Measurements from ENCODE around the gene MRPL50. TPM values are rescaled to one million over a fixed set of nuclear protein-coding genes. Genes with fewer than 3 reads are reported as not detected.

Gene MRPL50
- total RNA-seq, 3 donors from 2014 or later = 9.4 to 21.2 (median 14.7) TPM

DNA sequence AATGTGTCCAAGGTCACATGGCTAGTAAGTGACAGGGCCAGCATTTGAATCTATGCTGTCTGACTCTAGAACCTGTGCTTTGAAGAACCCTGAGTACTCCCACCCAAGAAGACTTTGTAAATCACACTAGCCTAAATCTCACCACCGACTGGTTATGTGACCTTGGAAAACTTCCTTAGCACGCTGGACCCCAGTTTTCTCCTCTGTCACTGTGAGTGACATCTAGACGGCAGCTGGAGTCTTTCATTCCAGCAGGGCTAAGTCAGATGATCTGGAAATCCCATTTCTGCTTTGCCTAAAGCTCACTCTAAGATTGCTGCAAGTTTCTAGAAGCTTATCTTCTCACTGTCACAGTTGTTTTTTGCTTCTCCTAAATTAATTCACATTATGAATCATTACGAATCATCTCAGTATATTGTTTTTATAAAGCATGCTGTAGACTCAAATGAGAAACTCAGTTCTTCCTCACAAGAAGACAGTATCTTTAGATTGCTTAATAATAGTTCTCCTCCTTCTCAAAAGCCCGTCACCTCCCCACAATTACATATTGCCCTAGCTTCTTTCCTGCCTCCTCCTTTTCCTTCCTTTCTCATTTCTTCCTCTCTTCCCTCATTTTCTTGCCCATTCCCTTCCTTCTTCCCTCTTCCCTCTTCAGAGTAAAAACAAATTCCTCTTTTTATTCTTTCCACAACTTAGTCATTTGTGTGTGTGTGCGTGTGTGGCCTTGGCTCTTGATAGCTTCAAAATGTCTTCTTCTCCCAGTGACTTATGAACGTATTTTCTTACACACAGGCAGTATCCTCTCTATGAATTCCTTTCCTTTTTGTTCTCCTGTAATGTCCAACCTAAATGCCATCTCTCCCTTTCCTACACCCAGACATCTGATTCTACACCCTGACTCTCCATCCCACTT, 20.4 kb upstream of the MRPL50 start:
- Histone ChIP-seq H3K4me3 (no peak overlapping the region), H3K27me3 (no peaks in the 10 kb centered on the region), H3K9me3 (peaks cover 17 to 70% of the 10 kb centered on the region in 2 donors), H3K4me1 (no peaks in the 10 kb centered on the region), H3K27ac (no peak overlapping the region), H3K36me3 (no peaks in the 10 kb centered on the region)
- TF ChIP-seq, protein P1, sequence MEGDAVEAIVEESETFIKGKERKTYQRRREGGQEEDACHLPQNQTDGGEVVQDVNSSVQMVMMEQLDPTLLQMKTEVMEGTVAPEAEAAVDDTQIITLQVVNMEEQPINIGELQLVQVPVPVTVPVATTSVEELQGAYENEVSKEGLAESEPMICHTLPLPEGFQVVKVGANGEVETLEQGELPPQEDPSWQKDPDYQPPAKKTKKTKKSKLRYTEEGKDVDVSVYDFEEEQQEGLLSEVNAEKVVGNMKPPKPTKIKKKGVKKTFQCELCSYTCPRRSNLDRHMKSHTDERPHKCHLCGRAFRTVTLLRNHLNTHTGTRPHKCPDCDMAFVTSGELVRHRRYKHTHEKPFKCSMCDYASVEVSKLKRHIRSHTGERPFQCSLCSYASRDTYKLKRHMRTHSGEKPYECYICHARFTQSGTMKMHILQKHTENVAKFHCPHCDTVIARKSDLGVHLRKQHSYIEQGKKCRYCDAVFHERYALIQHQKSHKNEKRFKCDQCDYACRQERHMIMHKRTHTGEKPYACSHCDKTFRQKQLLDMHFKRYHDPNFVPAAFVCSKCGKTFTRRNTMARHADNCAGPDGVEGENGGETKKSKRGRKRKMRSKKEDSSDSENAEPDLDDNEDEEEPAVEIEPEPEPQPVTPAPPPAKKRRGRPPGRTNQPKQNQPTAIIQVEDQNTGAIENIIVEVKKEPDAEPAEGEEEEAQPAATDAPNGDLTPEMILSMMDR (IDR thresholded peaks at IDR 0.05) = no peak
- TF ChIP-seq POLR2AphosphoS5 (IDR thresholded peaks at IDR 0.05) (no peak), POLR2A (IDR thresholded peaks at IDR 0.05) (no peak)
- no peak for DNase-seq (ENCODE audit: low spot score in 2 of 2)
- intact Hi-C loops (cut with DNase I; ENCODE audit: low total_unique reads) = no loop called here

DNA sequence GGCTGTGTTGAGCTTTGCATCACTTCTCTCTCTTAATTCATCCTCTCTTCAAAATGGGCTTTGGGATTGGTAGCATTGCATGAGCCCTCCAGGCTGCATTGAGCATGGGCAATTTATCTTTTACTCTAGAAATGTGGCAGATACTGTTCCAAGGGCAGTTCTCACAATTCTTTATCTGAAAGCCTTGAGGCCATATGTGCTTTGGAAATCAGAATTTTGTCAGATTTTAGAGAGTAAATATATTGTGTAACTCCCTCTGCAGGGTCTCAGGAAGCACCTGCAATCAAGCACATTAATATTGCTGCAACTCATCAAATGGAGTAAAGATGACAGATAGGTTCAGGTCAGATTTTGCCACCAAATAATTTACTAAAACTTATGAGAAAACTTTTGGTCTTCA, 19.6 kb upstream of the MRPL50 start:
- no peaks in the 10 kb centered on the region for H3K36me3 ChIP-seq
- TF ChIP-seq POLR2A (IDR thresholded peaks at IDR 0.05) (no peak), POLR2AphosphoS5 (IDR thresholded peaks at IDR 0.05) (no peak)
- TF ChIP-seq, protein P1 (IDR thresholded peaks at IDR 0.05) = no peak
- H3K27ac ChIP-seq = no peak overlapping the region
- intact Hi-C loops (cut with DNase I; ENCODE audit: low total_unique reads) = no loop called here
- no peaks in the 10 kb centered on the region for H3K4me1 ChIP-seq
- H3K9me3 ChIP-seq = peaks cover 21 to 78% of the 10 kb centered on the region in 2 donors
- H3K4me3 ChIP-seq = no peak overlapping the region
- H3K27me3 ChIP-seq = no peaks in the 10 kb centered on the region
- DNase-seq (ENCODE audit: low spot score in 2 of 2) = no peak

DNA sequence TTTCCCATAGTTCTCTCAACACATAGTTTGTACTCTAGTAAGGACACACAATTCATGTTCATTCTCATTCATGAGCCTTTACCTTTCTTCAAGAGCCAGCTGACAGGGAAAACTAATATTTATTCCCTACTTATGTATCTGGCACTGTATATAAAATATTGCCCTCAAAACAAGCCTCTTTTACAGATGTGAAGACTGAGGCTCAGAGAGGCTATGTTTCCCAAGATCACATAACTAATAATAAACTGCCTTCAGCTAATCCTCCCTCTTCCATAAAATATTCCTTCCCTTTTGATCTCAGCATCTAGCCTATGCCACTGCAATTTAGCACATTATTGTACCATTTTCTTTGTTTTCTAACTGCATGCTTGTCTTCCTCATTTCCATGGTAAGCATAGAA, 19.0 kb upstream of the MRPL50 start:
- Histone ChIP-seq H3K9me3 (peaks cover 25 to 84% of the 10 kb centered on the region in 2 donors), H3K27me3 (no peaks in the 10 kb centered on the region), H3K36me3 (no peaks in the 10 kb centered on the region)

DNA sequence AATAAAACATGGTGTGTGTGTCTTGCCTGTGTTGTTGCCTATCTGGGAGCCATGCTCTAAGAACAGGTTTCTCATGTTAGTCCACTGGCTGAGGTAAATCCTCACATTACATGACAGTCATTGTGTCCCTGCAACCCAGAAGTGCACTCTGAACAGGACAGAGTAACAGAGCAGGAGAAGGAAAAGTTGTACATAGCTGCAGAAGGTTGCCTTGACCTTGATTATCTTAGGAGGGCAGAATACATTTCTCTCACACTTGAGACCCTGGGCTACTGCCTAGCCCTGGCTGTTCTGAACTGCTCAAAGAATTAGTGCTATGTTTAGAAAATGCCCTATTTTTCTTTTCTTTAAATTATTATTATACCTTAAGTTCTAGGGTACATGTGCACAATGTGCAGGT, 17.2 kb upstream of the MRPL50 start:
- DNase-seq (ENCODE audit: low spot score in 2 of 2) = no peak
- intact Hi-C loops (cut with DNase I; ENCODE audit: low total_unique reads) = no loop called here
- no peaks in the 10 kb centered on the region for H3K36me3 ChIP-seq
- TF ChIP-seq POLR2AphosphoS5 (IDR thresholded peaks at IDR 0.05) (no peak), POLR2A (IDR thresholded peaks at IDR 0.05) (no peak)
- TF ChIP-seq, protein P1 (IDR thresholded peaks at IDR 0.05) = no peak
- H3K27ac ChIP-seq = no peak overlapping the region
- H3K4me1 ChIP-seq = no peaks in the 10 kb centered on the region
- H3K9me3 ChIP-seq = peaks cover 38 to 96% of the 10 kb centered on the region in 2 donors
- no peaks in the 10 kb centered on the region for H3K27me3 ChIP-seq
- H3K4me3 ChIP-seq = no peak overlapping the region

More for the DNA sequence above, 19.0 kb upstream of the MRPL50 start:
- no peak overlapping the region for H3K27ac ChIP-seq
- no peak for DNase-seq (ENCODE audit: low spot score in 2 of 2)
- intact Hi-C loops (cut with DNase I; ENCODE audit: low total_unique reads) = no loop called here
- no peak for TF ChIP-seq POLR2AphosphoS5 (IDR thresholded peaks at IDR 0.05)
- TF ChIP-seq POLR2A (IDR thresholded peaks at IDR 0.05) = no peak
- TF ChIP-seq, protein P1 (IDR thresholded peaks at IDR 0.05) = no peak
- H3K4me3 ChIP-seq = no peak overlapping the region
- H3K4me1 ChIP-seq = no peaks in the 10 kb centered on the region

DNA sequence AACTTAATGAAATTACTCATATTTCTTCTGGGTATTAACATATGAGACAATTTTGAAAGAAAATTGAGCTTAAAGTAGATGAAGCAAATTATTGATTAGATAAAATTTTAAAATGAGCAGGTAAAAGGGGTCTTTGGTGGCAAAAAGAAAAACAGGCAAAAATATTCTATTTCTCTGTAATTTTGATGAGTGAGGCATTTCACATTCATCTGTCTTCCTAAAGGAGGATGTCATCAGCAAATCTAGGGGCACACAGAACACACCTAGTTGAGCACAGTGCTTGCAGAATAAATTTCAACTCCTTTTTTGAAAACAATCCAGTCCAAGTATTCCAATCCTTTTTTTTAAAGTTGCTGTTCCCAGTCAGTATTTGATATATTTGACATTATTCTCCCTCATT, 16.4 kb upstream of the MRPL50 start:
- H3K9me3 ChIP-seq = peaks cover 45 to 96% of the 10 kb centered on the region in 2 donors

More for the DNA sequence above, 16.4 kb upstream of the MRPL50 start:
- Histone ChIP-seq H3K4me3 (no peak overlapping the region), H3K4me1 (no peaks in the 10 kb centered on the region), H3K27ac (no peak overlapping the region), H3K27me3 (no peaks in the 10 kb centered on the region), H3K36me3 (no peaks in the 10 kb centered on the region)
- intact Hi-C loops (cut with DNase I; ENCODE audit: low total_unique reads) = no loop called here
- DNase-seq (ENCODE audit: low spot score in 2 of 2) = no peak
- no peak for TF ChIP-seq POLR2A (IDR thresholded peaks at IDR 0.05)
- TF ChIP-seq POLR2AphosphoS5 (IDR thresholded peaks at IDR 0.05) = no peak
- TF ChIP-seq, protein P1 (IDR thresholded peaks at IDR 0.05) = no peak
